GM12874 (cell line): Measurements from ENCODE around the gene KIAA0232.

Experiments used
- TF ChIP-seq, protein P1 (sequence below): IDR thresholded peaks from 2 replicates; pipeline ENCODE4 v1.5.1; 2011; ENCODE audit warnings: low read depth, mild to moderate bottlenecking, control low read depth, low read length, moderate library complexity; ENCODE audit not compliant: insufficient read depth

The KIAA0232 gene

DNA sequence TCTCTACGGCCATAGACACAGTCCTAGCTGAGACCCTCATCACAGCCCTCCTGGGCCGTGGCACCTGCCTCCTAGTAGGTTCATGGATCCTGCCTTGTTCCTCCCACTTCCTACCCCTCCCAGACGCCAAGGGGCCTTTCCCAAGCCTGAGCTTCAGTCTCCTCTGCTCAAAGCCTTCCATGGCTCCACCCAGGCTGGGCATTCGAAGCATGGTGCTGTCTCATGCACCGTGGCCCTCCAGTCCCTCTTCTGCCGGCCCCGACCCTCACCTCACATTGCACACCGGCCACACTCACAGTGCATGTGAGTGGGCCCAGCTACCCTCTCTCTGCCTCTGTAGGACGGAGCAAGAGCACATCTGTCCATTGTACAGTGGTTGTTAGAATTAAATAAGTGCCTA lies 21.7 kb upstream of the KIAA0232 start:
- TF ChIP-seq, protein P1, sequence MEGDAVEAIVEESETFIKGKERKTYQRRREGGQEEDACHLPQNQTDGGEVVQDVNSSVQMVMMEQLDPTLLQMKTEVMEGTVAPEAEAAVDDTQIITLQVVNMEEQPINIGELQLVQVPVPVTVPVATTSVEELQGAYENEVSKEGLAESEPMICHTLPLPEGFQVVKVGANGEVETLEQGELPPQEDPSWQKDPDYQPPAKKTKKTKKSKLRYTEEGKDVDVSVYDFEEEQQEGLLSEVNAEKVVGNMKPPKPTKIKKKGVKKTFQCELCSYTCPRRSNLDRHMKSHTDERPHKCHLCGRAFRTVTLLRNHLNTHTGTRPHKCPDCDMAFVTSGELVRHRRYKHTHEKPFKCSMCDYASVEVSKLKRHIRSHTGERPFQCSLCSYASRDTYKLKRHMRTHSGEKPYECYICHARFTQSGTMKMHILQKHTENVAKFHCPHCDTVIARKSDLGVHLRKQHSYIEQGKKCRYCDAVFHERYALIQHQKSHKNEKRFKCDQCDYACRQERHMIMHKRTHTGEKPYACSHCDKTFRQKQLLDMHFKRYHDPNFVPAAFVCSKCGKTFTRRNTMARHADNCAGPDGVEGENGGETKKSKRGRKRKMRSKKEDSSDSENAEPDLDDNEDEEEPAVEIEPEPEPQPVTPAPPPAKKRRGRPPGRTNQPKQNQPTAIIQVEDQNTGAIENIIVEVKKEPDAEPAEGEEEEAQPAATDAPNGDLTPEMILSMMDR = no peak

DNA sequence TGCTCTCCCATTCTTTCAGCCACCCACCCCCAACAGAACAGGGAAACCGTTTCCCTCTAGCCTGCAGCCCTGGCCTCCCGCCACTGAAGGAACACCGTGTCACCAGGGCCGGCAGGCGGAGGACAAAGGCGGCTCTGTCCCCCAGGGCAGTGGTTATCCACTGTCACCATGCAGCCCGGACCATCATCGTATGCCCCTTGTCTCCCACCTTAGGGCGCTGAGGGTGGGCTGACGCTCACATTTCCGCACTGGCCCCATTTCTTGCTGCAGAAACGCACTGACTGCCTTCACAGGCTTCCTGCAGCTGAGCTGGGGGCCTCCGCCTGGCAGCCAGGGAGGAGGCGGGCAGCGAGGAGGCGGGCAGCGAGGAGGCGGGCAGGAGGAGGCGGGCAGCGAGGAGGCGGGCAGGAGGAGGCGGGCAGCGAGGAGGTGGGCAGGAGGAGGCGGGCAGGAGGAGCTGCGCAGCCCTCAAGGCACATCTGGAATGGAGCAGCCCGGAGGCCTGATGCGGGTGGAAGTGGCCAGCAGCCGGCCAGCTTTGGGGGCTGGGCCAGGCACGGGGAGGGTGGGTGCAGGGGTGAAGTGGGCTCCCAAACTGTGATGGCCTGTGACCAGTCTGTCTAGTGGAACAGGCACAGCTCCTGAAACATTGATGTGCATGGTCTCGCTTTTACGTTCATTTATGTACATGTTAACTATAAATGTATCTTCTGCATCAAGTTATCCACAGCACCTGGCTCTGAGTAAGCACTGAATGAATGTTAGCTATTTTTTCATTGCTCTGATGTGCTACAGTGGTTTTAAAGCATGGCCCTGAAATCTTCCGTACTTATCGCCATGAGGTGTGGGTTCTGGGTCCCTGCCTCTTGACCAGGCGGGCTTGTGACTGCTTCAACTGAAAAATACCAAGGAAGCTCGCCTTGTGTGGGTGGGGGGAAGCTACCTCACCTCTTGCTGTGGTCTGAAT lies 20.6 kb upstream of the KIAA0232 start:
- TF ChIP-seq, protein P1 = no peak

DNA sequence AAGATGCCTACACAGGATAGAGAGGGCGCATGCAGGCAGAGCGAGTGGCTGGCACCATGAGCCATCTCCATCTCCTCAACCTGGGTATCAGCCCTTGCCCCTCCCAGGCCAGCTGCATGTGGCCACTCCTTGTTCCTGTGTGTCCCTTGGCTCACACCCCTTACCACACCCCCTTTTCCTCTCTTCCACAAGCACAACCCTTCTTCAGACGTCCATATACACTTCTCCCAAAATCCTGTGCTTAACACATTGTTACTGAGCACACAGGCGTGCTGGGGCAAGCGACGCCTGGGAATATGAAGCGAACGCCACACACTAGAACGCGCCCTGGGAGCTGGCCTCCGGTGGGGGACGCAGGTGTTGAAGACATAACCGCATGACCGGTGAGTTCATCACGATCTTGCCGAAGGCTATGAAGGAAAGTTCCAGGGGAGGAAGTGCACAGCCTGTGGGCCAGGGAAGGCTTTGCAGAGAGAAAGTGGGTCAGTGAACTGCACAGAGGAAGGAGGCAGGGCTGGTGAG lies 19.1 kb upstream of the KIAA0232 start:
- TF ChIP-seq, protein P1 = no peak

DNA sequence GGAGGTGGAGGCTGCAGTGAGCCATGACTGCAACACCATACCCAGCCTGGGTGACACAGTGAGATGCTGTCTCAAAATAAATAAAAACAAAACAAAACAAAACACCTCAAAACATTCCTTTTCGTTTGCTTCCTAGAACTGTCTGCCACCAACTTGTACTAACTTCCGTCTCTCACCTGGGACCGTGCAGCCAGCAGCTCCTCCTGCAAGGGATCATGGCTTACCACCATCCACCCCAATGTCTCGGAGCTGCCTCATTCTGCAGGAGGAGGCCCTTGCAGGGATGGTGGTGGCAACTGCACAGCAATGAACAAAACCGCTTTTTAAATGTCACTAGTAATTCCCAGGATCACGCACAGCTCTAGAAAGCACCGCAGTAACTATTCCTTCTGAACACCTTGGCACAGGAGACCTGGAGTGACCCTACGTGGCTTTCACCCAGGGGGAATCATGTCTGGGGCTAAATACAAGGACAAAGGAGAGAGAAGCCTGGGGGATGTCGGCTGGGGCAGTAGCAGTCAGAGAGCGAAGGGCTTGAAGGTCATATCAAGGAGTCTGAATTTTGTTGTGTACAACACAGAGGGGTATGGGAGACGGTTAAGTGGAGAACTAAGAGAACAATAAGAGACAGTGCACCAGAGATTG lies 17.4 kb upstream of the KIAA0232 start:
- TF ChIP-seq, protein P1 = no peak

DNA sequence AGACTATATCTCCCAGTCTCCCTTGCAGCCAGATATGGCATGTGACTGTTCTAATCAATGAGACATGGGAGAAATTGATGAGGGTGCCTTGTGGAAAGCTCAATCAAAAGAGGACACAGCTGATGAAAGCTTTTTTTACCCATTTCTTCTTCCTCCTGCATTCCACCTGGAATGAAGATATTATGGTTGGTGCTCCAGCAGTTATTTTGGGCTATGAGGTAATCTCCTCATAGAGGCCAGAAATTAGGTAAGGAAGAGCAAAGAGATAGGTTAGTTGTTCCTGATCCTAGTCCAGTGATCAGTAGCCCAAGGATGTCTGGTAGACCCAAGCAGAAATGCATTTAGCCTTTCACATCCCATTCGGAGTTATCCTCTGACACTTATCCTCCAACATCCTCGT lies 16.8 kb upstream of the KIAA0232 start:
- TF ChIP-seq, protein P1 = no peak

DNA sequence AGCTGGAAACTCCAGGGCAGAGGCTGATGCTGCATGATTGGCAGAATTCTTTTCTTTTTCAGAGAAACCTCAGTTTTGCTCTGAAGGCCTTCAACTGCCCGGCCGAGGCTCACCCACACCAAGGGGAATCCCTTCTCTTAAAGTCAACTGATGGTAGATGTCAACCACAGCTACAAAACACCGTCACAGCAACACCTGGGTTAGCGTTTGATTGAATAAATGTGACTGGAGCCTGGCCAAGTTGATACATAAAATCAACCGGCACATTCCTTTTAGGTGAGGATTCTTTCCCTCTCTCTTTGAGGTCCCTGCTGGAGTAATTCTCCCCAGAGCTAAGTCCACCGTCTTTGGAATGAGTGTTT lies 15.2 kb upstream of the KIAA0232 start:
- TF ChIP-seq, protein P1 = no peak

DNA sequence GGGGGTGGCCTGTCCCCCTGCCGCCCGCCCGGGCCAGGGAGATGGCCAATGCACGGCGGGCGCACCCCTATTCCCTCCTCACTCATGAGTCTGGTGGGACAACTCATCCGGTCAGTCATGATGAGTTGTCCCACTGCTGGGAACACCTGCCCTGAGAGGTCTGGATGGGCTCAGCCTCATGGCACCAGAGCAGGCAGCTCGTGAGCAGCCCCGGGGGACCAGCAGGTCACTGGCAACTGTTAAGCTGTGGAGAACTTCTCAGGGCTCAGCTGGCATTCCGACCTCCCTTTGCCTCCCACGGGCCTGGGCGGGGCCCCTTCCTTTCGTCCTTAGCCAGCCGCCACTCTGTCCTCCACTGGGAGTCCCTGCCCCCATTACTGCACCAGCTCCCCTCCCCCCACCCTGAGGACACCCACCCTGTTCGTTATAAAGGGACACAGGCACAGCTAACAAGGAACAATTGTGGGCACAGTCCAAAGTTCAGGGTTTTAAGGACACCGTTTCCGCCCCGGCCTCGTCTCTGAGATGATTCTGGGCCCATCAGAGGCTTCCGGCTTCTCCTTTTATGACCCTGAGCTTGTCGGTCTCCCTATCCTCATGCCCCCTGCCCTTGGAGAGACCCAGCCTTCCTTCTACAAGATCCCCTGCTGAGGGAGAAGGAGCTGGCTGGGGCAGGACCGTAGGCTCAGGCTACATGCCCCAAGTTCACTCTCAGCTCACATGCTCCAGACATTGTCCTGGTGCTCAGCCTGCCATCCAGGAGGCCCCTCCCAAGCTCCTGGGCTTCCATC lies 14.6 kb upstream of the KIAA0232 start:
- TF ChIP-seq, protein P1 = no peak
